ENCODE measurements around the gene DTD1.

Gene DTD1

DNA sequence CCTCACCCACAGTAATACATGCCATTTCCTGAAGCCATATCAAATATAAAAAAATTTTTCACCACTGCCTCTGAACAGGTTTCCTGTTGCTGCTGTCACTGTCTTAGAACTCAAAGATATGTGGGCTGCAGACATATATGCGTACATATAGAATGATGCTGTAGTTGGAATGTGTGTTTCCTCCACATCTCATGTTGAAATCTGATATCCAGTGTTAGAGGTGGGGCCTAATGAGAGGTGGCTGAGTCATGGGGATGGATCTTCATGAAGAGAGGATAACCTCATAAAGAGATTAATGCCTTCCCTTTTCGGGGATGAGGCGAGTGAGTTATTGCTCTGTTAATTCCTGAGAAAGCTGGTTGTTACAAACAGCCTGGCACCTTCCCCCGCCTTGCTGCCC is 218.0 kb downstream of the DTD1 start:
- DNase-seq, result peak; percentile 47

DNA sequence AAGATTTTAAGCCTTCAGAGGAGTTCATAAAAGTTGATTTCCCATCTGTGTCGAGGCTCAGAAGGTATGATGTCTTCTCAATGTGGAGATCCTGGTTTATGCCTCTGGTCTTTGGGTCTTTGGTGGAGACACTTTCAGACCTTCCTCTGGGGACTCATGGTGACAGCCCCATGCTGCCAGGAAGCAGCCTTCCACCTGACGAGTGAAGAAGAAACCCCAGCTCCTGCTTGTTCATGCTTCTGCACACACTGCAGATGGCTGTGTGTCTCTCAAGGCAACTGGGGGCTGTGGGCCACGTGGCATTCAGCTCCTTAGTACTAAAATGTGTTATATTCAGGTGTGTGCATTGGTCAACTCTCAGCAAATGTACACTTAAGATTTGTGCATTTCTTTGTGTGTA is 220.9 kb downstream of the DTD1 start:
- DNase-seq, result no peak

DNA sequence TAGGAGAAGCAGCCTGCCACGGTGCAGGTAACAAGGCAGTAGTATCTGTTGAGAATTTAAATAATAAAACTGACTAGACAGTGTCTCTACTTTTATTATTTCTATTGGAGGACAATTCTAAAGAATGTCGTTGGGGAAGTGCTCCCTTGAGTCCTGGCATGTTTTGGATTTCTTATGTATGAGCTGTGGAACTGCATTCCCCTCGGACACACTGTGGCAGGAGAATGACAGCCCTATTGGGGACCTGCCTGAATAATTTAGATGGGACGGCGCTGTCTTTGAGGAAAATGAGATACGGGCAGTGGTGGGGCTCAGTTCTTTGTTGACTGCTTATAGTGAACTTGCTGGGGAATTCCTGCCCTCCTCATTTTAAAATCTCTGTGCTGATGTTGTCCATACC is 223.3 kb downstream of the DTD1 start:
- DNase-seq, result no peak

DNA sequence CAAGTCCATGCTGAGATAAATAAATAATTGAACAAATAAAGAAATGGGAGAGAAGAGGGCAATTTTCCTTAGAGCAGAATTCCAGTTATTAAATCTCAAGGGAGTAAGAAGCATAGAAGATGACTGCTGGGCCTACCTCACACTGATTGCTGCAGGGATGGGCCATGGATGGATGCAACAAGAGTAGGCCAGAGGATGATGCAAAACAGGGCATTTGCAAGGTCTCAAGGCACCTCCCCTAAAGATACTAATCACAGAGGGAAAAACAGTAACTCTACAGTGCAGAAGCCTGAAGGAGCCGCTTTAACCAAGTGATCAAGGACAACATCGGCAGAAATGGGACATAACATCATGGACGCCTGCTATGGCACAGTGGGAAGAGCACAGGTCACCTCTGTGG is 224.1 kb downstream of the DTD1 start:
- DNase-seq, result no peak

DNA sequence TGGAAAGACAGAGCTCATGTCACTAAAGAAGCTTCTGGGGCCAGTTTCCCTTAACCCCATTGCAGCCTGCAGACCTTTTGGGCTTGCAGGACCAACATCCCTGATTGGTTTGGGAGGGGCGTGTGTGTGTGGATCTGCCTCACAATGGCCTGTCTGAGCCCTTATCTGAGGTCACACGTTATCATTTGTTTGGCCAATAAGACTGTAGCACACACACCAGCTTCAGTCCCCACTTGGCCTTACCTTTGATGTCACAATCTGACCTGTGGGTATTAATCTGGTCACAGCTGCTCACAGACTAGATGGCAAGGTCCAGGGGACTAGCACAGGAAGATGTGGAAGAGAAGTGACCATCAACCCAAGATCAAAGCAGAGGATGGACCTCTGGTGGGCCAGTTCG is 225.6 kb downstream of the DTD1 start, which contains the start of gene SCP2D1:
Gene SCP2D1 (plus strand): TSS at position 301 of the 400 bp plus-strand sequence. CDS start 33 bp downstream, at position 334.
- DNase-seq, result no peak

DNA sequence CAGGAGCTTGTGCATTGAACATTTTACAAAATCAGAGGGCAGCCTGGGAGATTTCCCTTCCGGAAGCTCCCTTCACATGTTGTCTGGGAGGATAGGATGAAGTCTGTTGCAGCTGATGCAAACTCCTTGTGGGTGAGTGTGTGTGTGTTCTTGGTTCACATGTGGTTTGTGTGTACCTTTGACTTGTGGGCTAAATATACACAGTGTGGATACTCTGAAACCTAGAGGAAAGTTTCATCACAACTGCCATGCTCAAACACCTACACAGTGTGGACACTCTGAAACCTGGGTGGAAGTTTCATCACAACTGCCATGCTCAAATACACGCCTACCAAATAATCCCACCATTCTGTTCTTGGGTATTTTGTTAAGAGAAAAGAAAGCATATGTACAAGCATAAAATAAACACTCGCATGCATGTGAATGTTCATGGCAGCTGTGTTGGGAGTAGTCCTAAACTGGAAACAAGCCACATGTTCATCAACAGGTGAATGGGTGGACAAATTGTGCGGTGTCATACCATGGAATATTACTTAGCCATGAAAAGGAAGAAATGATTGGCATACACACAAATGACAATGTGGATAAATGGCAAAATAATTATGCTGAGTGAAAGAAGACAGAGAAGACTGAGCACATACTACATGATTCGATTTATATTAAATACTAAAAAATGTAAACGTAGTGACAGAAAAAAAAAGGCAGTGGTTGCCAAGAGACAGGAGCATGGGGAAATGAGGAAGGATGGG is 227.5 kb downstream of the DTD1 start:
- DNase-seq, result no peak

Data from EL (cell line).